Measurements from ENCODE around the gene SPDYE16.
"Not testable (repeated sequence)": the region's sequence is repeated elsewhere in the genome, so short reads cannot be mapped to it uniquely, and the experiment has no call there.

GRCh38 chr7:76549025-76549854 is 6.1 kb upstream of the SPDYE16 start:
- not testable (repeated sequence) for TF ChIP-seq FOXM1 (IDR thresholded peaks at IDR 0.05; ENCODE audit: borderline replicate concordance, low read depth); EP300 (IDR thresholded peaks at IDR 0.05; ENCODE audit: borderline replicate concordance); YY1 (IDR thresholded peaks at IDR 0.05; ENCODE audit: low read depth); REST (IDR thresholded peaks at IDR 0.05; ENCODE audit: low read depth); CEBPB (IDR thresholded peaks at IDR 0.05); USF1 (IDR thresholded peaks at IDR 0.05); CREB1 (IDR thresholded peaks at IDR 0.05; ENCODE audit: low read depth); TCF12 (IDR thresholded peaks at IDR 0.05; ENCODE audit: low read depth); NFIC (IDR thresholded peaks at IDR 0.05)
- TF ChIP-seq TAF1 (IDR thresholded peaks at IDR 0.05; ENCODE audit: low read depth) (peak; percentile 68), MAX (IDR thresholded peaks at IDR 0.05) (peak; percentile 73), EGR1 (IDR thresholded peaks at IDR 0.05) (peak; percentile 55), TEAD4 (IDR thresholded peaks at IDR 0.05) (0 out of 2 replicates have a peak, but pooled peaks have one; percentile 5), RAD21 (IDR thresholded peaks at IDR 0.05; ENCODE audit: low read depth) (0 out of 2 replicates have a peak, but pooled peaks have one; percentile 3)

Measured in Ishikawa (cell line).